T-cell (primary cell): ENCODE measurements around the gene LHFPL3. TPM values are rescaled to one million over a fixed set of nuclear protein-coding genes. Genes with fewer than 3 reads are reported as not detected.

Experiments used
- ATAC-seq, 4 experiments: fragments of 200-7000 bp in 3 of 4; fragments of 150-1000 bp in 1 of 4; cut with Tn5 transposase; replicated peaks in 1 of 4; 1 replicate in 3 of 4; 2 replicates in 1 of 4; pipeline ENCODE4 v1.10.0; 2021; ENCODE audit warnings: moderate library complexity in 3 of 4, mild to moderate bottlenecking in 2 of 4, moderate number of reproducible peaks in 1 of 4
- CTCF ChIA-PET, 2 donors: fragments of 300-600 bp; sonication (Branson Sonifier 250); formaldehyde crosslinking; loops; one replicate each; lab custom pipeline; 2022; ENCODE audit warnings: antibody characterized with exemption in 2 of 2; lab: Charles Lee
- POLR2A ChIA-PET, 2 donors: fragments of 300-600 bp; sonication (Branson Sonifier 250); formaldehyde crosslinking; loops; one replicate each; lab custom pipeline; 2022; ENCODE audit warnings: antibody characterized with exemption in 2 of 2; lab: Charles Lee
- DNase-seq, 35 experiments: peaks; one replicate each; pipeline versions ENCODE4 v3.0.0 to v3.0.0-alpha.2; 2013 to 2023
- H3K27ac ChIP-seq: one replicate; pipeline ENCODE4 v1.5.1; 2013; ENCODE audit warnings: low read length
- H3K27me3 ChIP-seq, 2 experiments: replicated peaks in 1 of 2; 1 replicate in 1 of 2; 2 replicates in 1 of 2; pipeline versions ENCODE4 v1.6.1 to v1.7.0; 2013; ENCODE audit warnings: low read length in 1 of 2, mixed read lengths in 1 of 2; ENCODE audit not compliant: control insufficient read depth in 2 of 2, insufficient read depth in 2 of 2; ENCODE audit errors: extremely low read depth in 1 of 2
- H3K36me3 ChIP-seq, 2 donors: 1 replicate in 1 of 2; 2 replicates in 1 of 2; pipeline versions ENCODE4 v1.6.1 to v1.7.0; 2013; ENCODE audit warnings: low read length in 1 of 2; ENCODE audit not compliant: control insufficient read depth in 2 of 2, insufficient read depth in 1 of 2; ENCODE audit errors: extremely low read depth in 1 of 2
- H3K4me1 ChIP-seq, 2 experiments: 1 replicate in 1 of 2; 2 replicates in 1 of 2; pipeline versions ENCODE4 v1.6.1 to v1.7.0; 2013; ENCODE audit warnings: low read length in 2 of 2, mixed read lengths in 1 of 2; ENCODE audit not compliant: insufficient read depth in 2 of 2, control insufficient read depth in 1 of 2; ENCODE audit errors: extremely low read depth in 1 of 2
- H3K4me3 ChIP-seq, 2 donors: 1 replicate in 1 of 2; 2 replicates in 1 of 2; pipeline versions ENCODE4 v1.5.1 to v1.7.0; 2013; ENCODE audit warnings: mild to moderate bottlenecking in 2 of 2, low read length in 1 of 2, moderate library complexity in 1 of 2; ENCODE audit not compliant: control insufficient read depth in 1 of 2; ENCODE audit errors: extremely low read depth in 1 of 2
- H3K9me3 ChIP-seq: 2 replicates; pipeline ENCODE4 v1.7.0; 2013
- H3K27ac Mint-ChIP-seq, 2 donors: one replicate each; pipeline ENCODE4 v1.8.0; 2020 to 2021; ENCODE audit warnings: mild to moderate bottlenecking in 2 of 2, mixed read lengths in 2 of 2
- H3K27me3 Mint-ChIP-seq, 2 donors: one replicate each; pipeline ENCODE4 v1.8.0; 2021 to 2022; ENCODE audit warnings: mixed read lengths in 2 of 2
- H3K36me3 Mint-ChIP-seq: one replicate; pipeline ENCODE4 v1.8.0; 2021; ENCODE audit warnings: mixed read lengths
- H3K4me1 Mint-ChIP-seq, 3 donors: one replicate each; pipeline ENCODE4 v1.8.0; 2020 to 2022; ENCODE audit warnings: mixed read lengths in 3 of 3, mild to moderate bottlenecking in 1 of 3
- H3K4me3 Mint-ChIP-seq, 3 donors: one replicate each; pipeline ENCODE4 v1.8.0; 2020 to 2022; ENCODE audit warnings: mild to moderate bottlenecking in 3 of 3, mixed read lengths in 3 of 3, moderate library complexity in 3 of 3
- H3K9me3 Mint-ChIP-seq, 3 donors: one replicate each; pipeline ENCODE4 v1.8.0; 2020 to 2022; ENCODE audit warnings: mixed read lengths in 3 of 3
- WGBS: methylation state at CpG from one replicate; pipeline ENCODE4 v1.1.5; 2013; ENCODE audit warnings: missing lambda C conversion rate; ENCODE audit not compliant: insufficient coverage; 5-methylcytosine and 5-hydroxymethylcytosine counted together
- total RNA-seq, 35 experiments: library from RNA in 6 of 35; stranded (reverse) in 6 of 35; fragments of 120-200 nt in 1 of 35; gene quantifications; one replicate each; pipeline versions ENCODE4 v1.2.1 to v1.2.4 and lab custom pipeline; 2013 to 2026

Gene LHFPL3
- total RNA-seq, 5 donors from 2014 or later (not counting 1 experiment from before 2014, with no cell fraction given), result not detected

DNA sequence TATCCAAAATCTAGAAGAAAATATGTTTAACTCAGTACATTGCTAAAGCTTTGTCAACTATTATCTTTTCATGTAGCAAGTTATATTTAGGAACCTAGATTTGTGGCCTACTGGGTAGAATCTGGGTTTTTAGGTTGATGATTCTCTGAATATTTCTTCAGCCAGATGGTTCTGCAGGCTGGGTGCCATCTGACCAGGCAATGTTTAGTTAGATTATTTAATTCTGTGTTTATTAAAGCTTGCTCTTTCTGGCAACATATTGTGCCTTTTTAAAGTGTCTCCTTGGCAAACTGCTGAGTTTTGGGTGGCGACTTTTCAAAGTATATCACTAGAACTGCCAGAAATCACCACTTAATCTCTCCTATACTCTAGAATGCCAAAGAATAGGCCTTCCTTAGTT is 114.1 kb downstream of the LHFPL3 start:
- H3K36me3 ChIP-seq, result no peaks in the 10 kb centered on the region
- CTCF ChIA-PET, result no interaction called here
- Mint-ChIP-seq H3K9me3 (peaks cover 0 to 1% (median 0%) of the 10 kb centered on the region in 3 donors), H3K36me3 (no peaks in the 10 kb centered on the region), H3K27ac (no peak overlapping the region), H3K4me1 (no peaks in the 10 kb centered on the region), H3K27me3 (peaks cover 0 to 3% of the 10 kb centered on the region in 2 donors), H3K4me3 (no peak overlapping the region)
- H3K9me3 ChIP-seq, result no peaks in the 10 kb centered on the region
- DNase-seq, result no peak
- no peaks in the 10 kb centered on the region for H3K27me3 ChIP-seq
- POLR2A ChIA-PET, result interaction anchor here in 1 of 2 donors (0.5 kb wide), 1 partner anchor 1067 kb away, joined by 6 read pairs; no protein-coding TSS in a partner anchor
- ATAC-seq, result no peak
- no peak overlapping the region for H3K27ac ChIP-seq
- H3K4me1 ChIP-seq, result no peaks in the 10 kb centered on the region
- WGBS, result 100% methylated on average over 1 of the region's 1 CpG
- H3K4me3 ChIP-seq, result no peak overlapping the region

DNA sequence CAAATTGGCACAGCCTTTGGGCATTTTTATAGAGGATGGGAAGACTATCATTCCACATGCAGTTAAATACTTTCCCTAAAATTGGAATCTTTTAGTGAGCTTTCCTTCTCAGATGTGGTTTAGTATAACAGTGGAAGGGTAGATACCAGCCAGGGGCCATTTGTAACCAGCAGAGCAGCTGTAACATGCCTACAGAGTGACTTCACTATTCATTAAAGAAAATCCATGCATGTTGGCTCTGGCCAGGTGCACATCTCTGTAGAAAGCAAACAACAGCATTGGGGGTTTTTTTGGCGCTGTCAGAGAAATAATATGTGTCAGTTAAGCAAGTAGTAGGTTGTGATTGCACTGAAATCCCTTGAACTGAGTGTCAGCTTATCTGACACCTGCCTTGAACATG is 115.6 kb downstream of the LHFPL3 start:
- H3K27ac ChIP-seq, result no peak overlapping the region
- ChIA-PET POLR2A (no interaction called here), CTCF (no interaction called here)
- no peaks in the 10 kb centered on the region for H3K9me3 ChIP-seq
- Mint-ChIP-seq H3K27me3 (peaks cover 3 to 5% of the 10 kb centered on the region in 2 donors), H3K9me3 (no peaks in the 10 kb centered on the region), H3K36me3 (no peaks in the 10 kb centered on the region), H3K4me3 (no peak overlapping the region), H3K27ac (no peak overlapping the region), H3K4me1 (no peaks in the 10 kb centered on the region)
- DNase-seq, result no peak
- ATAC-seq, result no peak
- H3K4me3 ChIP-seq, result no peak overlapping the region
- 40% methylated on average over 1 of the region's 1 CpG for WGBS
- H3K27me3 ChIP-seq, result no peaks in the 10 kb centered on the region
- H3K4me1 ChIP-seq, result no peaks in the 10 kb centered on the region
- H3K36me3 ChIP-seq, result no peaks in the 10 kb centered on the region

DNA sequence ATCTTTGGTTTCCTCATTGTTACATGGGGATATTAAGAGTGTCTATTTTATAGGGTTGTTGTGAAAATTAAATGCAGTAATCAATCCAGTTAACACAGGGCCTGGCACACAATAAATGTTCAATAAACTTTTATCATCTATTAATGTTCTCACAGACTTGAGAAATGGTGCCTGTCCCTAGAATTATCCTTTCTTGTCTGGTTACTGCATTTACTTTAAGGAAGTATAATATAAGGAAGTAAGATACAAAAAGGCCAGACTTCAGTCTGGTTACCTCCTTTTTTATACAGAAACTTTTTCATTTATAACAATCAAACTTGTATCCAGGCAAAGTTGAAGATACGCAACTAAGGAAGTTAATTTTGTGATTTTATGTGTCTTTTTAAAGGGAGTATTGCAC is 117.0 kb downstream of the LHFPL3 start:
- Mint-ChIP-seq H3K36me3 (no peaks in the 10 kb centered on the region), H3K4me3 (no peak overlapping the region), H3K27ac (no peak overlapping the region), H3K9me3 (no peaks in the 10 kb centered on the region), H3K4me1 (no peaks in the 10 kb centered on the region), H3K27me3 (peaks cover 3 to 5% of the 10 kb centered on the region in 2 donors)
- Histone ChIP-seq H3K27me3 (no peaks in the 10 kb centered on the region), H3K9me3 (no peaks in the 10 kb centered on the region), H3K4me3 (no peak overlapping the region), H3K4me1 (no peaks in the 10 kb centered on the region), H3K36me3 (no peaks in the 10 kb centered on the region), H3K27ac (no peak overlapping the region)
- CTCF ChIA-PET, result no interaction called here
- no CpG with 5 or more reads among the region's 1 CpG for WGBS
- ATAC-seq (no peak), DNase-seq (no peak)
- POLR2A ChIA-PET, result no interaction called here

DNA sequence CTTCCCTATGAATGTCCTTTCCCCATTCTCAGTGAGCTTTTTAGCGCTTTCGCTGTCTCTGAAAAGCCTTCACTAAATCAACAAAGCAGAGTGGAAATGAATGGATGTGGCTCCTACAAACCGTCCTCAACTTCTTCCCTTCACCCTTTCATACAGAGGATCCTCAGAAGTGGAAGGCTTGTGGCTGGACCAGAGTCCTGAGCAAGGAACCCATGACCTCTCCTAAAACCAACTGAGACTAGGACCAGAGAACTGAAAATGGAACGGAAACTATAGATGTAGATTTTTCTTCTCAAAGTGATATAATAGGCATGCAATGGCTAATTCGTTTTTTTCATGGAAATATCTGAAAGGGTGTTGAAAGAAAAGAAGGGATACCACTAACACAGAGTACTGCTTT is 122.5 kb downstream of the LHFPL3 start:
- Mint-ChIP-seq H3K9me3 (no peaks in the 10 kb centered on the region), H3K4me1 (no peaks in the 10 kb centered on the region), H3K4me3 (no peak overlapping the region), H3K36me3 (no peaks in the 10 kb centered on the region), H3K27me3 (peaks cover 3 to 5% of the 10 kb centered on the region in 2 donors), H3K27ac (no peak overlapping the region)
- Histone ChIP-seq H3K4me1 (no peaks in the 10 kb centered on the region), H3K27me3 (peaks cover 0 to 3% of the 10 kb centered on the region in 2 experiments), H3K4me3 (no peak overlapping the region), H3K9me3 (no peaks in the 10 kb centered on the region), H3K36me3 (no peaks in the 10 kb centered on the region), H3K27ac (no peak overlapping the region)
- no CpG with 5 or more reads among the region's 5 CpGs for WGBS
- ChIA-PET POLR2A (no interaction called here), CTCF (interaction anchor here in 1 of 2 donors (0.6 kb wide), 1 partner anchor 401 kb away, joined by 3 read pairs; no protein-coding TSS in a partner anchor)
- DNase-seq, result no peak
- ATAC-seq, result no peak

DNA sequence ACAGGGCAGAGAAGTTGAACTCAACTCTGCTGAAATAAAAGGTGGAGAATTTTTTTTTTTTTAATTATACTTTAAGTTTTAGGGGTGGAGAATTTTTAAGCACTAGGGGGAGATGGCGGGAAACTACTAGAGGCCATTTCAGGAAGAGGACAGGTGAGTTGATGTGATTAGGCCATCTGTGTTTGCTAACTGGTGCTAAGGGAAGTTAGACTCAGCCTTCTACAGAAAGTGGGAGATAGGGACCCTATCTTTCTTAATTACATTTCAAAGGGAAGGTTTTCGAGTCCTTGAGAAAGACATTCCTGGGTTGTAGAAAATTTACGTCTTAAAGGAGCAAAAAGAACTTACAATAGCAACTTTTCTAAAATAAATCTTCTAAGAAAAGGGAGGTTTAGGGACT is 124.8 kb downstream of the LHFPL3 start:
- Mint-ChIP-seq H3K27ac (no peak overlapping the region), H3K27me3 (peaks cover 0 to under 1% of the 10 kb centered on the region in 2 donors), H3K36me3 (no peaks in the 10 kb centered on the region), H3K4me1 (no peaks in the 10 kb centered on the region), H3K9me3 (no peaks in the 10 kb centered on the region), H3K4me3 (no peak overlapping the region)
- peaks cover 0 to 3% of the 10 kb centered on the region in 2 experiments for H3K27me3 ChIP-seq
- no peak overlapping the region for H3K27ac ChIP-seq
- no peak overlapping the region for H3K4me3 ChIP-seq
- H3K9me3 ChIP-seq, result no peaks in the 10 kb centered on the region
- H3K4me1 ChIP-seq, result no peaks in the 10 kb centered on the region
- DNase-seq (no peak), ATAC-seq (no peak)
- POLR2A ChIA-PET, result no interaction called here
- no peaks in the 10 kb centered on the region for H3K36me3 ChIP-seq
- CTCF ChIA-PET, result no interaction called here
- no CpG with 5 or more reads among the region's 3 CpGs for WGBS

DNA sequence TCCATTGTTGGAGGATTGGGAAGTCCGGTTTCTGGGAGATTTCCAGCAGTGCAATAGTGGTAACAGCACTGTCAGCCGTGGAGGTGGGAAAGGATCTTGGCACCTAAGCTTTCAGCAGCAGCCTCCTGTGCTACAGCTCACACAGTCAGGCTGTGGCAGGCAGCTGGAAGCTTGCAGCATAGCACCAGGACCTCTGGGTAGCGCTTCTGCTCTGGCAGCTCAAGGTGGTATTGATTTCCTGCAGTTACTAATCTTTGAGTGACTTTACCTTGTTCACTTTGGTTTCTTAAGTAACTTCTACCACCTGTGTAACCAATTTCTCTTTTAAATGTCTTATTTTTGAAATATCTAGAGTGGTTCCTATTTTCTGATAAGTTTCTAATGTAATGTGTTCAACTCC is 130.5 kb downstream of the LHFPL3 start:
- Histone ChIP-seq H3K4me3 (no peak overlapping the region), H3K27me3 (no peaks in the 10 kb centered on the region), H3K36me3 (no peaks in the 10 kb centered on the region), H3K4me1 (no peaks in the 10 kb centered on the region), H3K9me3 (no peaks in the 10 kb centered on the region), H3K27ac (no peak overlapping the region)
- 94% methylated on average over 2 of the region's 3 CpGs for WGBS
- Mint-ChIP-seq H3K27me3 (no peaks in the 10 kb centered on the region), H3K36me3 (no peaks in the 10 kb centered on the region), H3K4me3 (no peak overlapping the region), H3K4me1 (no peaks in the 10 kb centered on the region), H3K9me3 (peaks cover 3 to 21% (median 7%) of the 10 kb centered on the region in 3 donors), H3K27ac (no peak overlapping the region)
- POLR2A ChIA-PET, result no interaction called here
- CTCF ChIA-PET, result no interaction called here
- DNase-seq (no peak), ATAC-seq (no peak)
